Tibial nerve (tissue), 4 donors: Measurements from ENCODE around the gene GMPR2. TPM values are rescaled to one million over a fixed set of nuclear protein-coding genes. Genes with fewer than 3 reads are reported as not detected.
A peak's percentile ranks its signal among the peaks of the same experiment; 100 is the strongest.

ENCODE experiments used
- DNase-seq, 2 donors: peaks; one replicate each; pipeline ENCODE4 v3.0.0-alpha.2; 2019; ENCODE audit warnings: low spot score in 2 of 2
- H3K27ac ChIP-seq, 4 donors: fragments of 200-600 bp; sonication (generic) in 3 of 4; one replicate each; pipeline ENCODE4 v1.5.1; 2017 to 2019; ENCODE audit warnings: mild to moderate bottlenecking in 1 of 4
- H3K27me3 ChIP-seq, 2 donors: fragments of 200-600 bp; sonication (generic) in 1 of 2; one replicate each; pipeline versions ENCODE4 v1.5.1 to v1.6.0; 2017 to 2019
- H3K36me3 ChIP-seq, 3 donors: fragments of 200-600 bp; sonication (generic); one replicate each; pipeline ENCODE4 v1.5.1; 2018 to 2019
- H3K4me1 ChIP-seq, 4 donors: fragments of 200-600 bp; sonication (generic) in 3 of 4; one replicate each; pipeline ENCODE4 v1.5.1; 2017 to 2019
- H3K4me3 ChIP-seq, 4 donors: fragments of 200-600 bp; sonication (generic) in 3 of 4; one replicate each; pipeline ENCODE4 v1.5.1; 2017 to 2019; ENCODE audit warnings: mild to moderate bottlenecking in 1 of 4, moderate library complexity in 1 of 4
- H3K9me3 ChIP-seq, 4 donors: fragments of 200-600 bp; sonication (generic) in 3 of 4; one replicate each; pipeline ENCODE4 v1.5.1; 2017 to 2019
- CTCF ChIP-seq, 5 experiments: fragments of 200-600 bp in 3 of 5; fragments of 450-650 bp in 2 of 5; sonication (generic) in 3 of 5; IDR thresholded peaks; one replicate each; pipeline ENCODE4 v1.5.1; 2016 to 2019; ENCODE audit warnings: antibody characterized with exemption in 5 of 5, mild to moderate bottlenecking in 3 of 5, moderate library complexity in 2 of 5
- EP300 ChIP-seq, 2 donors: sonication (generic); formaldehyde crosslinking; IDR thresholded peaks; one replicate each; pipeline ENCODE4 v1.6.1; 2017; ENCODE audit warnings: antibody characterized with exemption in 2 of 2, mild to moderate bottlenecking in 1 of 2
- POLR2A ChIP-seq, 2 donors: fragments of 450-650 bp; IDR thresholded peaks; one replicate each; pipeline ENCODE4 v1.6.1; 2017; ENCODE audit warnings: antibody characterized with exemption in 2 of 2, mild to moderate bottlenecking in 2 of 2, moderate library complexity in 2 of 2
- WGBS, 2 donors: methylation state at CpG; one replicate each; pipeline ENCODE4 v1.1.5; 2018; 5-methylcytosine and 5-hydroxymethylcytosine counted together
- total RNA-seq, 4 donors: library from RNA; depleted of rRNA; stranded (reverse); fragments of >200 nt; gene quantifications; one replicate each; pipeline ENCODE4 v1.1.0, GENCODE V29; 2016

Gene GMPR2
- total RNA-seq, 4 donors from 2014 or later: 46.5 to 63.4 (median 57.2) TPM

- Histone ChIP-seq H3K27ac (peak overlapping the region in 2 of 4 donors; percentile 13 to 62), H3K27me3 (no peaks in the 10 kb centered on the region), H3K9me3 (no peaks in the 10 kb centered on the region), H3K4me1 (peaks cover 0 to 37% (median 14%) of the 10 kb centered on the region in 4 donors), H3K4me3 (no peak overlapping the region), H3K36me3 (no peaks in the 10 kb centered on the region)
- 68 to 74% methylated on average over 11 of the region's 11 CpGs for WGBS, 2 donors
- TF ChIP-seq EP300 (IDR thresholded peaks at IDR 0.05) (peak in 1 of 2 donors; percentile 45), CTCF (IDR thresholded peaks at IDR 0.05) (no peak), POLR2A (IDR thresholded peaks at IDR 0.05) (no peak)
- DNase-seq: no peak
Observed at GRCh38 chr14:24277606-24278321, 45.0 kb downstream of the GMPR2 start.

- H3K9me3 ChIP-seq: no peaks in the 10 kb centered on the region
- H3K4me3 ChIP-seq: no peak overlapping the region
- 93 to 94% methylated on average over 5 of the region's 5 CpGs for WGBS, 2 donors
- TF ChIP-seq POLR2A (IDR thresholded peaks at IDR 0.05) (no peak), EP300 (IDR thresholded peaks at IDR 0.05) (no peak)
- peaks cover 0 to 34% (median 14%) of the 10 kb centered on the region in 4 donors for H3K4me1 ChIP-seq
- H3K27ac ChIP-seq: no peak overlapping the region
- no peak for DNase-seq
- H3K27me3 ChIP-seq: no peaks in the 10 kb centered on the region
- H3K36me3 ChIP-seq: no peaks in the 10 kb centered on the region
Observed at GRCh38 chr14:24278424-24278823, 45.7 kb downstream of the GMPR2 start.

- 67 to 72% methylated on average over 10 to 11 of the region's 11 CpGs for WGBS, 2 donors
- no peak for TF ChIP-seq EP300 (IDR thresholded peaks at IDR 0.05)
- peak in 1 of 5 experiments; percentile 18 for TF ChIP-seq CTCF (IDR thresholded peaks at IDR 0.05)
- DNase-seq: no peak
- no peaks in the 10 kb centered on the region for H3K9me3 ChIP-seq
- no peaks in the 10 kb centered on the region for H3K27me3 ChIP-seq
- H3K4me1 ChIP-seq: peaks cover 0 to 39% (median 11%) of the 10 kb centered on the region in 4 donors
- H3K27ac ChIP-seq: peak overlapping the region in 2 of 4 donors; percentile 12 to 63
- no peaks in the 10 kb centered on the region for H3K36me3 ChIP-seq
- H3K4me3 ChIP-seq: no peak overlapping the region
Observed at GRCh38 chr14:24279301-24280186, 46.8 kb downstream of the GMPR2 start.

- H3K4me1 ChIP-seq: peaks cover 0 to 34% (median 11%) of the 10 kb centered on the region in 4 donors
- 77 to 79% methylated on average over 6 of the region's 6 CpGs for WGBS, 2 donors
Observed at GRCh38 chr14:24280797-24281460, 48.2 kb downstream of the GMPR2 start.

More at GRCh38 chr14:24280797-24281460, 48.2 kb downstream of the GMPR2 start:
- Histone ChIP-seq H3K27ac (peak overlapping the region in 2 of 4 donors; percentile 50 to 63), H3K9me3 (no peaks in the 10 kb centered on the region), H3K27me3 (no peaks in the 10 kb centered on the region), H3K36me3 (no peaks in the 10 kb centered on the region), H3K4me3 (no peak overlapping the region)
- no peak for TF ChIP-seq EP300 (IDR thresholded peaks at IDR 0.05)
- no peak for TF ChIP-seq POLR2A (IDR thresholded peaks at IDR 0.05)
- no peak for TF ChIP-seq CTCF (IDR thresholded peaks at IDR 0.05)
- no peak for DNase-seq
